ENCODE results near the gene TMEM240. TPM values are rescaled to one million over a fixed set of nuclear protein-coding genes. Genes with fewer than 3 reads are reported as not detected.

TMEM240 gene
- total and polyA plus RNA-seq, 2 of the 8 experiments (the other 6 are each of a cell fraction or from before 2014, with no cell fraction given) = 3.6 to 5.7 TPM

GRCh38 chr1:1544544-1544943, 4.1 kb upstream of the TMEM240 start (continued):
- TF ChIP-seq ATF3 (IDR thresholded peaks at IDR 0.05; ENCODE audit: insufficient read depth, low read depth, low read length) = no peak
- no peak for TF ChIP-seq EGR1 (IDR thresholded peaks at IDR 0.05; ENCODE audit: borderline replicate concordance, low read depth, low read length)
- TF ChIP-seq SP4 (IDR thresholded peaks at IDR 0.05; ENCODE audit: low read length) = no peak
- no peak for TF ChIP-seq KDM4A (IDR thresholded peaks at IDR 0.05; ENCODE audit: low read depth, low read length, severe bottlenecking)
- no peak for TF ChIP-seq JUND (IDR thresholded peaks at IDR 0.05; ENCODE audit: low read length)
- TF ChIP-seq SUZ12 (IDR thresholded peaks at IDR 0.05; ENCODE audit: low read length) = no peak
